ENCODE measurements around the gene SF3A2.

- TF ChIP-seq POLR2AphosphoS5 (IDR thresholded peaks at IDR 0.05) = peak in 1 of 3 donors; percentile 18
- TF ChIP-seq CTCF (IDR thresholded peaks at IDR 0.05 in 8 of 11, conservative IDR thresholded peaks at IDR 0.05 in 3 of 11) = no peak
- no peak for TF ChIP-seq POLR2A (IDR thresholded peaks at IDR 0.05)
Observed at GRCh38 chr19:2197270-2197669, 39.4 kb upstream of the SF3A2 start.
